Measurements from ENCODE around the gene SLC12A1. TPM values are rescaled to one million over a fixed set of nuclear protein-coding genes. Genes with fewer than 3 reads are reported as not detected.

SLC12A1 gene
- total RNA-seq, 4 donors from 2014 or later: not detected

- peaks cover 0 to 4% (median 0%) of the 10 kb centered on the region in 4 donors for H3K4me1 ChIP-seq
- no peak within 1 kb of the TSS for H3K4me3 ChIP-seq
- no peaks in the 10 kb centered on the region for H3K9me3 ChIP-seq
- TF ChIP-seq CTCF (IDR thresholded peaks at IDR 0.05): no peak
- no peak for TF ChIP-seq POLR2AphosphoS5 (IDR thresholded peaks at IDR 0.05)
- TF ChIP-seq POLR2A (IDR thresholded peaks at IDR 0.05; ENCODE audit: low read depth): no peak
- TF ChIP-seq EP300 (IDR thresholded peaks at IDR 0.05): no peak
- DNase-seq (ENCODE audit: extremely low spot score): no peak
- intact Hi-C loops (cut with DNase I): no loop called here
- H3K36me3 ChIP-seq: no peaks in the 10 kb centered on the region
- no peak within 1 kb of the TSS for H3K27ac ChIP-seq (replicated peaks in 1 of 4)
- WGBS: 14% methylated on average over 31 of the region's 31 CpGs
- H3K27me3 ChIP-seq: peaks cover 0 to 28% (median 0%) of the 10 kb centered on the region in 4 donors
Observed at GRCh38 chr15:48191574-48192225, 14.4 kb upstream of the SLC12A1 start, which contains the start of gene CTXN2. TSS of gene CTXN2 (plus strand) at chr15:48191665. CDS start at chr15:48201301, 9,636 bp downstream.

- Histone ChIP-seq H3K27me3 (no peaks in the 10 kb centered on the region), H3K4me1 (no peaks in the 10 kb centered on the region), H3K36me3 (no peaks in the 10 kb centered on the region), H3K27ac (replicated peaks in 1 of 4) (no peak overlapping the region), H3K4me3 (no peak overlapping the region), H3K9me3 (no peaks in the 10 kb centered on the region)
- intact Hi-C loops (cut with DNase I): no loop called here
- DNase-seq (ENCODE audit: extremely low spot score): no peak
- WGBS: 91% methylated on average over 1 of the region's 1 CpG
- no peak for TF ChIP-seq EP300 (IDR thresholded peaks at IDR 0.05)
- TF ChIP-seq POLR2A (IDR thresholded peaks at IDR 0.05; ENCODE audit: low read depth): no peak
- TF ChIP-seq POLR2AphosphoS5 (IDR thresholded peaks at IDR 0.05): no peak
- no peak for TF ChIP-seq CTCF (IDR thresholded peaks at IDR 0.05)
Observed at GRCh38 chr15:48202068-48202467, 4.0 kb upstream of the SLC12A1 start.

GRCh38 chr15:48221261-48221660, 15.2 kb downstream of the SLC12A1 start:
- intact Hi-C loops (cut with DNase I): no loop called here
- DNase-seq (ENCODE audit: extremely low spot score): no peak
- 71% methylated on average over 1 of the region's 1 CpG for WGBS

GRCh38 chr15:48221885-48222284, 15.8 kb downstream of the SLC12A1 start:
- Histone ChIP-seq H3K4me3 (no peak overlapping the region), H3K36me3 (no peaks in the 10 kb centered on the region), H3K27ac (replicated peaks in 1 of 4) (no peak overlapping the region), H3K9me3 (no peaks in the 10 kb centered on the region), H3K4me1 (no peaks in the 10 kb centered on the region), H3K27me3 (no peaks in the 10 kb centered on the region)
- DNase-seq (ENCODE audit: extremely low spot score): no peak
- WGBS: 89% methylated on average over 4 of the region's 4 CpGs
- TF ChIP-seq POLR2AphosphoS5 (IDR thresholded peaks at IDR 0.05) (no peak), POLR2A (IDR thresholded peaks at IDR 0.05; ENCODE audit: low read depth) (no peak), EP300 (IDR thresholded peaks at IDR 0.05) (no peak), CTCF (IDR thresholded peaks at IDR 0.05) (no peak)
- intact Hi-C loops (cut with DNase I): no loop called here

More at GRCh38 chr15:48221261-48221660, 15.2 kb downstream of the SLC12A1 start:
- Histone ChIP-seq H3K4me3 (no peak overlapping the region), H3K4me1 (no peaks in the 10 kb centered on the region), H3K27me3 (no peaks in the 10 kb centered on the region), H3K36me3 (no peaks in the 10 kb centered on the region), H3K9me3 (no peaks in the 10 kb centered on the region), H3K27ac (replicated peaks in 1 of 4) (no peak overlapping the region)
- TF ChIP-seq POLR2A (IDR thresholded peaks at IDR 0.05; ENCODE audit: low read depth) (no peak), POLR2AphosphoS5 (IDR thresholded peaks at IDR 0.05) (no peak), EP300 (IDR thresholded peaks at IDR 0.05) (no peak), CTCF (IDR thresholded peaks at IDR 0.05) (no peak)

- no peaks in the 10 kb centered on the region for H3K27me3 ChIP-seq
- DNase-seq (ENCODE audit: extremely low spot score): no peak
- TF ChIP-seq POLR2A (IDR thresholded peaks at IDR 0.05; ENCODE audit: low read depth) (no peak), POLR2AphosphoS5 (IDR thresholded peaks at IDR 0.05) (no peak), CTCF (IDR thresholded peaks at IDR 0.05) (no peak), EP300 (IDR thresholded peaks at IDR 0.05) (no peak)
- H3K4me3 ChIP-seq: no peak overlapping the region
- no peaks in the 10 kb centered on the region for H3K9me3 ChIP-seq
- H3K36me3 ChIP-seq: no peaks in the 10 kb centered on the region
- no peaks in the 10 kb centered on the region for H3K4me1 ChIP-seq
- intact Hi-C loops (cut with DNase I): no loop called here
- no peak overlapping the region for H3K27ac ChIP-seq (replicated peaks in 1 of 4)
- 54% methylated on average over 1 of the region's 1 CpG for WGBS
Observed at GRCh38 chr15:48222627-48223026, 16.5 kb downstream of the SLC12A1 start.

Data from esophagus muscularis mucosa (tissue), 4 donors.